Medulla oblongata (tissue), 1 donor: ENCODE measurements around the gene NTN5.
"Not testable (repeated sequence)": the region's sequence is repeated elsewhere in the genome, so short reads cannot be mapped to it uniquely, and the experiment has no call there.

Experiments
- DNase-seq: peaks from one replicate; pipeline ENCODE4 v3.0.0-alpha.2; 2015; ENCODE audit errors: extremely low spot score

The NTN5 gene

DNA sequence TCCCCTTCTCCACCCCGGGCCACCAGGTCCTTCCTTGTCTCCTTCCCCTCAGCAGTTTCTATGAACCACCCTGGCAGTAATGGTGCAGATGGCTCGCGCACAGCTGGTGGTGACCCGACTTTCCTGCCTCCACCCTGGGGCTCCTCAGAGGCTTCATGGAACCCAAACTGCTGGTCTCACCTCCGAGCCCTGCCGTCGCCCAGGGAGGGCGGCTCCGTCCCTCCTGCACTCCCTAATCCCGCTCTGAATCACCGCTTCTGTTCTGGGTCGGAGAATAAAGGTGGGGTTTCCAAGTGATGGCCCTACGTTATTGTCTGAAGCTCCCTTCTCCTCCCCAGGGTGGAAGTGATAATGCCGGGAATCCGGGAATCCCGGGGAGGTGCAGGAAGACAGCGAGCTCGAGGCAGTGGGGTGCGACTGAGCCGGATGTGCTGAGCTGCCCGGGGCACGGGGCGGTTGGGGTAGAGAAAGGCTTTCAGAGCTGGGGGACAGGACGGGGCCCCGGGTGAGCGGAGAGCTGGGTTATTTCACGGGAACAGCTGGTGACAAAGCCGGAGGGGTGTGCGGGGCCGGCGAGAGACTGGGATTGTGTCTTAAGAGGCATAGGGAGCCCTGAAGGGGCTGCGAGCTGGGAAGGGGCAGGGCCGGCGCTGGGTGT, 23.7 kb upstream of the NTN5 start:
- no peak for DNase-seq

DNA sequence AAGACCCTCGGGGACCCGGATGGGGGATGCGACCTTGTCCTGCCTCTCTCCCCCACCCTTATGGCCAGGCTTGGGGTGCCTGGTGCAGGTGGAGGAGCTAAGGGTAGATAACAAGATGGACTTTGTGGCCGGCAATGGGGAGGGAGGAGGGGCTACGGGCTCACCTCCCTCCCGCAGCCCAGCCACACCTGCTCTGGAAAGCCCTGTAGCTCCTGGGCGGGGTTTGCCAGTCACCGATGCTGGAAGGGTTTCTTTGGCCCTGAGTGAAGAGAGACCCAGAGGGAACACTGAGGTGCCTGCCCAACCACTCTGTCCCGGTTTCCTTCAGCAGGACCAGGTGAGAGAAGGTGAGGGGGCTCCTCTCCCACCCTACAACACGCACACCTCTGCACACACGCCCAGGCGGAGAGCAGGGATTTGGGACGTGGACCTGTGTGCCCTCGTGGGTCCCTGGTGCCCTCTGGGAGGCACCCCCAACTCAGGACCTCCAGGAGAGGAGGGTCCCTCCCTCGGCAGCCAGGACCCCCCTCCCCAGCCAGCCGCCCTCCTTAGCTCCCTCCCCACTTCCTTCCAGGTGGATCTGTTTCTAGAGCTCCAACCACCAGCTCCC, 23.0 kb upstream of the NTN5 start, which contains the start of gene FUT2:
Gene FUT2 (plus strand): TSS at position 229 of the 610 bp plus-strand sequence. CDS start 6,986 bp downstream, outside the sequence.
- DNase-seq = no peak

DNA sequence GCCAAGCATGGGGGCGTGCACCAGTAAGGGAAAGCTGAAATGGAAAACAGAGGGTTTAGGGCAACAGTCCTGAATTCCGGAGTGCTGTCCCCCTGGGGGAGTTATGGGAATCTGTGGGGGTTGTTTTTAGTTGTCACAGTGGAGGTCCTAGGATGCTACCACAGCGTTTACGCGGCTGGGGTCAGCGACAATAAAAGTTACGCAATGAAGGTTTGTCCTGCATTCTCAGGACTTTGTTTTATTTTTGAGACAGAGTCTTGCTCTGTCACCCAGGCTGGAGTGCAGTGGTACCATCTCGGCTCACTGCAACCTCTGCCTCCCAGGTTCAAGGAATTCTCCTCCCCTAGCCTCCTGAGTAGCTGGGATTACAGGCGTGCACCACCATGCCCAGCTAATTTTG, 20.8 kb upstream of the NTN5 start:
- DNase-seq = not testable (repeated sequence)

DNA sequence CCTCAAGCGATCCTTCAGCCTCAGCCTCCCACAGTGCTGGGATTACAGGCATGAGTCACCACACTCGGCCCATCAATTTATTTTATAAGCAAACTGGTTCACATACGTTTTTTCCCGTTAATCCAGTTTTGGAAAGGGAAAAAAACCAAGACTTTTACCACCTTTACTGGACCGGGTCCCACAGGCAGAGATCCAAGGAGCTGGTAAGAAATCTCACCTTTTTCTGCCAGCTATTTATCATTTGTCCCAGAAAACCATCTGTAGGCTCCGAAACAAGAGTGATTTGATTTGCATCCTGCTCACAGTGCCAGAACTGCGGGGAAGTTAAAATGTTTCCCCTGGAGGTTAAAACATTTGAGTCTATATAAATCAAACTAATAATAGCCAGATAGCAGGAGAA, 16.6 kb upstream of the NTN5 start:
- DNase-seq = no peak

DNA sequence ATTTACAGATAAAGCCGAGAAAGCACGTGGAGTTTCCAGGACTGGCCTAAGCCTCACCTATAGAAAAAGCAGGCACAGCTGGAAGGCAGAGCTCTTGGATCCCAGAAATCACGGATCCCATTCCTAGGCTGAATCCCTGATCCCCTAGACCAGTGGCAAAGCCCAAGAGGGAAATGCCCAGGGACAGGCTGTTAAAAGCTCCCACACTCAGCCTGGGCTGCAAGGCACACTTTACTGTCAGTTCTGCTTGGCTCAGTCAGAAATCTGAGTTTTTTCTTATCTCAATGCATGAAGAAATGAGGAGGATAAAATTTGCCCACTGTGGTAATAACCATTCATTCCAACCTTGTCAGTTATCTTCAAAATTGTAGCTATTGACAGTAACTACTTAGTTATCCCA, 15.0 kb upstream of the NTN5 start:
- no peak for DNase-seq

DNA sequence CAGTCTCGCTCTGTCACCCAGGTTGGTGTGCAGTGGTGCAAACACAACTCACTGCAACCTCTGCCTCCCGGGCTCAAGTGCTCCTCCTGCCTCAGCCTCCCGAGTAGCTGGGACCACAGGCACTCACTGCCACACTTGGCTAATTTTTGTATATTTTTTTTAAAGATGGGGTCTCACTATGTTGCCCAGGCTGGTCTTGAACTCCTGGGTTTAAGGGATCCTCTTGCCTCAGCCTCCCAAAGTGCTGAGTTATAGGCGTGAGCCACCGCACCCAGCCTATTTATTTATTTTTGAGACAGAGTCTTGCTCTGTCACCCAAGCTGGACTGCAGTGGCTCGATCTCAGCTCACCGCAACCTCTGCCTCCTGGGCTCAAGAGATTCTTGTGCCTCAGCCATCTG, 13.8 kb upstream of the NTN5 start:
- not testable (repeated sequence) for DNase-seq

DNA sequence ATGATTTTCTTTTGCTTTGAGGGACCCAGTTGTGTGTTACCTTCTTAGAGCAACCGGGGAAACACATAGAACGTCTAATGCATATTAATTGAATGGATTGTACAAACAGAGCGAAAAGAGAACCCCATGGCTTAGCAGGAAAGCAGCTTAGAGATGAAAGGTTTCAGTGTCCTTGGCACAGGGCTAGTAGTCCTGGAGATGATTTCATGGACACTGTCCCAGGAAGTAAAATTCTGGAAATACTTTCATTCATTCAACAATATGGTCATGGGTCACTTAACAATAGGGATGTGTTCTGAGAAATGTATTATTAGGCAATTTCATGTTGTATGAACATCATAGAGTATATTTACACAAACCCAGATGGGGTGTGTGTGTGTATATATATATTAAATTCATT, 13.3 kb upstream of the NTN5 start:
- peak; percentile 62 for DNase-seq

DNA sequence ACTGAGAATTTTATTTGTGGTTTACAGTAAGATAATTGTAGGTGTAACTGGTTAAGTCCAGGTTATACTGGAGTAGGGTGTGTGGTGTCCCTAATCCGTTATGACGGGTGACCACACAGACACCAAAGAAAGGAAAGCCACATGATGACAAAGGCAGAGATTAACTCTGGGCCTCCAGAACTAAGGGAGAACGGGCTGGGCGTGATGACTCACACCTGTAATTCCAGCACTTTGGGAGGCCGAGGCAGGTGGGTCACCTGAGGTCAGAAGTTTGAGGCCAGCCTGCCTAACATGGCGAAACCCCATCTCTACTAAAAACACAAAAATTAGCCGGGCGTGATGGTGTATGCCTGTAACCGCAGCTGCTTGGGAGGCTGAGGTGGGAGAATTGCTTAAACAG, 12.8 kb upstream of the NTN5 start:
- no peak for DNase-seq

DNA sequence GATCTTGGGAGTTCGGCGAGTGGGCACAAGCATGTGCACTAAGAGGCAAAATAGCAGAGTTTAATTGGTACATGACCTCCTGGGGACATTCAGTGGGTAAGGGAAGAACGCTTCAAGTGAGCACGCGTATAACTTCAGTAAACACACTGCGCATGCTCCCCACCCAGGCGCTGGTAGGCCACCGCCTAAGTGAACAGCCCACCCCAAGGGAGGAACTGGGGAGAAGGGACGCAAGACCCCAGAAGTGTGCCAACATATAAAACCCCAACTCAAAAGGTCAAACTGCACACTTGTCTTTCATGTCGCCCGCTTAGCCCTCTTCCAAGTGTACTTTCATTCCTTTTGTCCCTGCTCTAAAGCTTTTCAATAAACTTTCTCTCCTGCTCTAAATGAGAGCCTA, 10.5 kb upstream of the NTN5 start:
- DNase-seq = peak; percentile 89

DNA sequence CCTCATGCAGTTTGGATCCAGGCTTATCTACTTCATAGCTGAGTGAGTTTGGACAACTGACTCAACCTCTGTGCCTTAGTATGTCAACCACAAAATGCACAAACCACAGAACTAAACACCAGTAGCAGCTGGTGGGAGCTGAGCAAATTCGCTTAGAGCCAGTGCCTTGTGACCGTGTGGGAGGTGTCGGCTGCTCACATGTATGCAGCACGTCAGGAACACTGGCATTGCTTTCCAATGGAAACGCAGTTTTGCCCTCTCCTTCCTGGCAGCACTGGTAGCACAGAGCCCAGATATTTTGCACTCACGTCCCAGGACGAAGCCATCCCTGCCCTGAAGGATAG, 8.3 kb upstream of the NTN5 start:
- no peak for DNase-seq

DNA sequence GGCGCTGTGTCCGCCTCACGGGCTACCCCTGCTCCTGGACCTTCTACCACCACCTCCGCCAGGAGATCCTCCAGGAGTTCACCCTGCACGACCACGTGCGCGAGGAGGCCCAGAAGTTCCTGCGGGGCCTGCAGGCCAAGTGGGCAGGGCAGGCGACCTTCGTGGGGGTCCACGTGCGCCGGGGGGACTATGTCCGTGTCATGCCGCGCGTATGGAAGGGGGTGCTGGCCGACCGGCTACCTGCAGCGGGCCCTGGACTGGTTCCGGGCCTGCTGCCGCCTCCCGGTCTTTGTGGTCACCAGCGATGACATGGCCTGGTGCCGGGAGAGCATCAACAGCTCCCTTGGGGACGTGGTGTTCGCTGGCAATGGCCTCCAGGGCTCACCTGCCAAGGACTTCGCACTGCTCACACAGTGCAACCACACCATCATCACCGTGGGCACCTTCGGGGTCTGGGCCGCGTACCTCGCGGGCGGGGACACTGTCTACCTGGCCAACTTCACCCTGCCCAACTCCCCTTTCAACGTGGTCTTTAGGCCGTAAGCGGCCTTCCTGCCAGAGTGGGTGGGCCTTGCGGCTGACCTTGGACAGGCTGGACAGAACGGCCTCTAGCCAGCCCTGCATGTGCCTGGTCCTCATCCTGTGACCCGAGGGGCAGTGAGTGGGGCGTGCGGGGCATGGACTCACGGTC, 7.8 kb upstream of the NTN5 start:
- no peak for DNase-seq

DNA sequence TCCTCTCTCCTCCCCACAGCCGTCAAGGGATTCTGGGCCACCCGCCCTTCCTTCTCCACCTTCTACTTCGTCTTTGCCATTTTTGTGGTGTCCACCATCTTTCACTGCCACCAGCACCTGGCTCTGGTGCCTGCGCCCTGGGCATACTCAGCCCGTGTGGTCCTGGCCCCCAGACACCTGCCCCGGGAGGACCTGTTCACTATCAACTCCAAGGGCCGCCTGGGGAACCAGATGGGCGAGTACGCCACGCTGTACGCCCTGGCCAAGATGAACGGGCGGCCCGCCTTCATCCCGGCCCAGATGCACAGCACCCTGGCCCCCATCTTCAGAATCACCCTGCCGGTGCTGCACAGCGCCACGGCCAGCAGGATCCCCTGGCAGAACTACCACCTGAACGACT, 7.2 kb upstream of the NTN5 start:
- not testable (repeated sequence) for DNase-seq

DNA sequence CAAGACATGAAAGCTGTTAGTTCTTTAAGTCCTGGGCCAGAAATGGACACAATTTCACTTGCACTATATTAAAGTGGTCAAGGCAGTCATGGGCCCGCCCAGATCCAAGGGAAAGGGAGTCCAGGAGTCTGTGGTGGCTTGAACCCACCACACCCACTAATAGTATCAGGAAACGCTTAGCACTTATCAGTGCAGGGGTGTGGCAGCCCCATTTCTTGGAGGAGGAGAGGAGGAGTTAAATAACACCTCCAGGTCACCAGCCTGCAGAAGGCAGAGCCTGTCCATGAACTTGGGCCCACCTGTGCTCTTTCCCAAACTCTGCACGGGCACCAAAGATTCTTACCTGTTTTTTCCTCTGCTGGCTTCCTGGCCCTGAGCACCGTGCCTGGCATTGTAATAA, 5.4 kb upstream of the NTN5 start:
- no peak for DNase-seq

DNA sequence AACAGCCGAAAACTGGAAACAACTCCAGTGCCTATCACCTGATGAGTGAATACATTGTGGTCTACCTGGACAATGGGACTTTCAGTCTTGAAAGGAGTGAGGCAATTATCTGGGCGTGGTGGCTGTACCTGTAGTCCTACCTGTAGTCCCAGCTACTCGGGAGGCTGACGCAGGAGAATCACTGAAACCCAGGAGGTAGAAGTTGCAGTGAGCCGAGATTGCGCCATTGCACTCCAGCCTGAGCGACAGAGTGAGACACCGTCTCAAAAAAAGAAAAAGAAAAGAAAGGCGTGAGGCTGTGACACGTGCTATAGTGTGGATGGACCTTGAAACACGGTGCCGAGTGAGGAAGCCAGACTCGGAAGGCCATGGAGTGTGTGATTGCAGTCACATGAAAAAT, 4.1 kb upstream of the NTN5 start:
- no peak for DNase-seq

DNA sequence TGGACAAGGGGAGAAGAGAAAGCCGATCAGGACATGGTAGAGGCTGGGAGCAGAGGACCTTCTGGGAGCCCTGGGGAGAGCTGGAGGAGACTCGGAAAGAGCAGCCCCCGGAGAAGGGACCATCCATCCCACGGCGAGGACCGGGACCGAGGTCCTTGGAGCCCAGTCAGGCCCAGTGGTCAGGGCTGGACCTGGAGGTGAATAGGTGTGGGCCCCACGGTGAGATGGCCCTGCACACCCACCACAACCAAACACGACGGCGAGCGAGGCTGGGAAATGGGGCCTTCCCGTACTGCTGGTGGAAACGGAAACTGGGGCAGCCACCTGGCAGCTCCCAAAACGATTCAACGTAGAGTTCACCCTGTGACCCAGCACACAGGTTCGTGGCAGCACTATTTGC, 3.7 kb upstream of the NTN5 start:
- no peak for DNase-seq

DNA sequence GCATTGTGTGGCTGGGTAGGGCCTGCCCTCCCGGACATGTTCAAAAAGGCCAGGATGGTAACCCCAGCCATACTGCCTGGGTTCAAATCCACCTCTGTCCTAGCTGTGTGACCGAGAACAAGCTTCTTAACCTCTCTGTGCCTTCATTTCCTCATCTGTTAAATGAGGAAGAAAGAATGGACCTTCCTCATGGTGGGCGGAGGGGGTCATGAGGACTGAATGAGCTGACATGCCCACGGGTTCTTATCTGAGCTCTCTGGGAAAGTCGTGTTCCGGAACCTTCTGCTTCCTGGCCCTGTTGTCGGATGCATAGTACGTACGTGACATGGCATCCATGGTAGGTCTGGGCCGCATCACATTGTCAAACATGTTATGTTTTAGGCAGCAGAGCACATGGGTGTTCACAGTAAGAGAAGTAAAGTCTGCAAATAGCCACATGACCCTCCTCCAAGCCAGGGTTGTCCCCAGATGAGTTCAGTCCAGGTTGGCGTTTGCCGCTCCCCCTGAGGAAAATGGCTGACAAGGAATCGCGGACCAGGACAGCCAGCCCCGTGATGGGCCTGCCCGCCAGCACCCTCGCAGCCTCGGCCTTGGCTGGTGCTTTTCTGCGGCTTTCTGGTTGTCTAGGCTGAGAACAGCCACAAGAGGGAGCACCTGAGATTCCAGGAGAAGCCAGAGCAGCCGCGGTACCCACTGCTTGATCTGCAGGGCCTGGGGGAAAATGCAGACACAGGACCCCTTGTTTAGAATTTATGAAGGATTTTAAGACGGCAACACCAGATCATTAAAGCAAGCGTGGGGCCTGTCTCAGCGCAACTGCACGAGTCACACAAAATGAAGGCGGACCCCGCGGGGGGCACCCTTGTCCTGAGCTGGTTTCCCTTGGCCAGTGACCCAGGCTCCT, 2.4 kb upstream of the NTN5 start:
- peak; percentile 95 for DNase-seq

DNA sequence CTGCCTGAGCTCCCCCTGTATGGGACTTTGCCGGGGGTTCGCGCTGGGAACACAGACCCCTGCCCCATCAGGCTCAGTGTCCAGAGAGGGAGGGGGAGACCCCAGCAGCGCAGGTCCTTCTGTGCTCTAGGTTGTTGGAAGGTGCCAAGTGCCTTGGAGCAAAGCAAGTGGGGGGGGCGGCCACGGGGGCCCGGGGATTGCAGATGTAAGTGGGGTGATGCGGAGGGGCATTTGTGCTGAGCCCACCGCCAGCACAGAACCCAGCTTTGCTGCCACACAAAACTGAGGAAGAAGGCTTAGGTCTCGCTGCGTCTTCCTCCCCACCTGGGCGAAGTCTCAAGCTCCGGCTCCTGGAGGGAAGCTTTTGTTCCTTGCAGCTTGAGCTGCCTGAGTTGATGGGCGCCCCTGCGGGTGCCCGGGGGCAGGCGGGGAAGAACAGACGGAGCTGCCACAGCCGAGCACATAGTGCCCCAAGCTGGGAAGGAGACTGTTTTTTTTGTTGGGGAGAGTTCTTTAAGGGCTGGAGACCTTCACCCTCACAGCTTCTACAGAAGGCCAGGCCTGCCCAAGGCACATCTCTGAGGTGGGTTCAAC, 1.5 kb upstream of the NTN5 start:
- DNase-seq = no peak

DNA sequence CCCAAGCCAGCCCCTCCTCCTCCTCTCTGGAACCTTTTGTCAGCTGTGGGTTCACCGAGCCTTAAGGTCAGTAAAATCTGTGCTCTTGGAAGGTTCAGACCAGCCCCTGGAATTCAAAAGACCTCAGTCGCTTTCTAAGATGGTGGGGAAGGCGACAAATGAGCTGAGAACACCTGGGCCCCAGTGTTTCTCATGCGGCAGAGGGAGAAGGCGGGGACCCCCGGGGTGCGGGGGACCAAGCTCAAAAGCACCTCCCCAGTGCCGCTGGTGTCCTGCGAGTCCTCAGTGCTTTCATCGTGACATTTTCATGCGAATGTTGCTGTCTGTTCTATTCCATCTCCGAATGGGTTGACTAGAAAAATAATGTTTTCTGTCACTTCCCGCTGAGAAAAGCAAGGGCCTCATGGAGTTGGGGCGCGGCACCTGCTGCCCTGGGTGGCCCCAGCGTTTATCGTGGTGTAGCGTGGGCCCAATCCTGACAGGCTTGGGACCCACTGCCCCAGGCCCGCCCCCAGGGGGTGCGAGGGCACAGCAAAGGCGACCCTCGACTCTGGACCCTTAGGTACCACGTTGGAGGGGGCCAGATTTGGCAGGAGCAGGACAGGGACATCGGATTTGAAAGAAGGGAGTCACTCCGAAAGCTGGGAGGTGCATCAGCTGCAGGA, 751 bp upstream of the NTN5 start:
- DNase-seq = no peak

DNA sequence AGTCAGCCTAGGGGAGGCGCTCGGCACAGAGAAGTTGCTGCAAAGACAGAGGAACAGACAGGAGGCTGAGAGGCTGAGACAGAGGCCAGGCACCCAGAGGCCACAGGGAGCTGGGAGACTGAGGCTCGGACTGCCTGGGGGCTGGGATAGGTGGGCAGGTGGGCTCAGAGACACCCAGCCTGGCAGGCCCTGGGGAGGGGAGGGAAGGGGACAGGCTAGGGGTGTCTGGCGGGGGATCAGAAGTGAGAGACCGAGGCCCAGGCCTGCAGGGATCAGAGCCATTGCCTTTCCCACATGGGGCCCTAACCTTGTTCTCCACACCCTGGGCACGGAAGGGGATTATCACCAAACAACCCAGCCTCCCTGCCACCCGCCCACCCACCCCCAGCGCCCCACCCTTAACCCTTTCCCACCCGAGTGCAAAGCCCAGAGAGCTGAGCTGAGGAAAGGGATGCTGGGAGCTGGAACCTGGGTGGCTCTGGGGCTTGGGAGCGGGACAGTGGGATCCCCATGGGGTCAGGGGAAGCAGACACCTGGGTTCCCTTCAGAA, 1.3 kb downstream of the NTN5 start:
- no peak for DNase-seq

DNA sequence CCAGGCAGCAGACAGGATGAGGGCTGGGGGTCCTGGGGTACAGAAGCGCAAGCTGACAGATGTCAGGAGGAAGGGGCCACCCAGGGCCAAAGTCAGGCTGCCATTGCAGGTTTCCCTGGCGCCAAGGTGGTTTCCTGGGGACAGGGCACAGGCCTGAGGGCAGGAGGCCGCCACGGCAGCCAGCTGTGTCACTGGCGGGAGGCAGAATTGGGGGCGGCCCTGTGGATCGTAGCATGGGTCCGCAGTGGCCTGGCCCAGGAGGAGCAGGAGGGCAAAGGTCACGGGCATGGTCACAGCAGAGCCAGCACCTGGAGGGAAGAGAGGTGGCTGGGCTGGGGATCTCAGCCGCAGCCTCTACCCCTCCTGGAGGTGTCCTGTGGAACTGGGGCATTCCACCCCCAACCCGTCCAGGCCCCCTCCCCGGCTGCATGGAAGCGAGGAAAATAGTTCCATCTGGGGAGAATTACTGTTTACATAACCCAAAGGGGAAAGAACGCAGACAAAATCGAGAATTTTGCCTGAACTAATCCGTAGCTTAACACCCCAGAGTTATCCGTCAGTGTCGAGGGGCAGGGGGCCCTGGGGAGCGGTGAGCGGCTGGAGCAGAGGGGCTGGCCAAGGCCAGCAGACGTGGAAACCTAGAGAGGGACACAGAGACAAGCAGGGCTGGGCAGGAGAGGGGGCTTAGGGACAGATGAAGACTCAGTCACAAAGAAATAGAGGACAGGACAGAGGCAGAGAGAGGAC, 1.9 kb downstream of the NTN5 start:
- no peak for DNase-seq
